ENCODE results near the gene PIP5K1C. TPM values are rescaled to one million over a fixed set of nuclear protein-coding genes. Genes with fewer than 3 reads are reported as not detected.

The PIP5K1C gene
- total RNA-seq, 4 donors from 2014 or later: 12.0 to 25.3 (median 15.2) TPM

DNA sequence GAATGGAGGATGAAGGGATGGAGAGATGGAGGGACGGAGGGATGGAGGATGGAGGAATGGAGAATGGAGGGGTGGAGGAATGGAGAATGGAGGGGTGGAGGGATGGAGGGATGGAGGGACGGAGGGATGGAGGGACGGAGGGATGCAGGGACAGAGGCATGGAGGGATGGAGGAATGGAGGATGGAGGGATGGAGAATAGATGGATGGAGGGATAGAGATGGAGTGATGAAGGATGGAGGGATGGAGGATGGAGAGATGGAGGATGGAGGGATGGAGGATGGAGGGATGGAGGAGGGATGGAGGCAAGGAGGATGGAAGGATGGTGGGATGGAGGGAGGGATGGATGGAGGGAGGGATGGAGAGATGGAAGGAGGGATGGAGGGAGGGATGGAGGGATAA, 22.1 kb downstream of the PIP5K1C start:
- peaks cover 0 to 20% (median 0%) of the 10 kb centered on the region in 3 donors for H3K36me3 ChIP-seq
- no peaks in the 10 kb centered on the region for H3K9me3 ChIP-seq
- H3K4me1 ChIP-seq: peaks cover 0 to 30% (median 3%) of the 10 kb centered on the region in 3 donors
- H3K4me3 ChIP-seq: no peak overlapping the region
- 88 to 95% methylated on average over 3 of the region's 3 CpGs for WGBS, 2 donors
- TF ChIP-seq, protein P1, sequence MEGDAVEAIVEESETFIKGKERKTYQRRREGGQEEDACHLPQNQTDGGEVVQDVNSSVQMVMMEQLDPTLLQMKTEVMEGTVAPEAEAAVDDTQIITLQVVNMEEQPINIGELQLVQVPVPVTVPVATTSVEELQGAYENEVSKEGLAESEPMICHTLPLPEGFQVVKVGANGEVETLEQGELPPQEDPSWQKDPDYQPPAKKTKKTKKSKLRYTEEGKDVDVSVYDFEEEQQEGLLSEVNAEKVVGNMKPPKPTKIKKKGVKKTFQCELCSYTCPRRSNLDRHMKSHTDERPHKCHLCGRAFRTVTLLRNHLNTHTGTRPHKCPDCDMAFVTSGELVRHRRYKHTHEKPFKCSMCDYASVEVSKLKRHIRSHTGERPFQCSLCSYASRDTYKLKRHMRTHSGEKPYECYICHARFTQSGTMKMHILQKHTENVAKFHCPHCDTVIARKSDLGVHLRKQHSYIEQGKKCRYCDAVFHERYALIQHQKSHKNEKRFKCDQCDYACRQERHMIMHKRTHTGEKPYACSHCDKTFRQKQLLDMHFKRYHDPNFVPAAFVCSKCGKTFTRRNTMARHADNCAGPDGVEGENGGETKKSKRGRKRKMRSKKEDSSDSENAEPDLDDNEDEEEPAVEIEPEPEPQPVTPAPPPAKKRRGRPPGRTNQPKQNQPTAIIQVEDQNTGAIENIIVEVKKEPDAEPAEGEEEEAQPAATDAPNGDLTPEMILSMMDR (IDR thresholded peaks at IDR 0.05): no peak
- intact Hi-C loops (cut with DNase I): no loop called here
- no peaks in the 10 kb centered on the region for H3K27me3 ChIP-seq
- DNase-seq: no peak
- no peak overlapping the region for H3K27ac ChIP-seq

DNA sequence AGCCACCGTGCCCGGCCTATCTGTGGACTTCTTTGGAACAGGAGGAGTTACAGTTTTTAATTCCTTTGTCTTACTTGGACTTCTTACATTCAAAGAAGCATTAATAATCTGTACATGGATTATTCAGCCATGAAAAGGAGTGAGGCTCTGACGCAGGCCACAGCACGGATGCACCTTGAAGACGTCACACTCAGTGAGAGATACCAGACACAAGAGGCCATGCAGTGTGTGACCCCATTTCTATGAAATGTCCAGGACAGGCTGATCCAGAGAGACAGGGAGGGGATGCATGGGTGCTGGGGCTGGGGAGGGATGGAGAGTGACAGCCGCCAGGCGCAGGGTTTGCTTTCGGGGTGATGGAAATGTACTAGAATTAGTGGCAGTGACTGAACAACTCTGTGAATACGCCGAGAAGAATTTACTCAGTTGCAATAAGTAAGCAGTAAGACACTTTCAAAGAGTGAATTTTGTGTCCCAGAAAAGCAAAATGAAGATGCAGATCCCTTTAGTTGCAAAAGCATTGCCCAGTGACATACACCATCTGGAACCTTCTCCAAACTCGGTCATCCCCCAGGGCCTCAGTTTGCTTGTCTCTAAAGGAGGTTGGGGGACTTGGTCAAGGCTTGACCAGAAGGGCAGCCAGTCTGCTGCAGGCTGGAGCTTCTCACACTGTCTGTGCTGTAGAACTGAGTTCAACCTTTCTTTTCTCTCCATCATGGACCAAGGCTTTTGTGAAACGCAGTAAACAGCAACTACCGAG, 25.3 kb downstream of the PIP5K1C start:
- H3K4me3 ChIP-seq: no peak overlapping the region
- TF ChIP-seq, protein P1 (IDR thresholded peaks at IDR 0.05): no peak
- TF ChIP-seq POLR2A (IDR thresholded peaks at IDR 0.05): no peak
- H3K9me3 ChIP-seq: no peaks in the 10 kb centered on the region
- H3K4me1 ChIP-seq: peaks cover 4 to 55% (median 22%) of the 10 kb centered on the region in 3 donors
- 73 to 82% methylated on average over 11 to 13 of the region's 13 CpGs for WGBS, 2 donors
- no peak for DNase-seq
- intact Hi-C loops (cut with DNase I): no loop called here
- H3K27me3 ChIP-seq: no peaks in the 10 kb centered on the region
- H3K36me3 ChIP-seq: peaks cover 0 to 8% (median 0%) of the 10 kb centered on the region in 3 donors
- H3K27ac ChIP-seq: peak overlapping the region in 3 of 4 donors; percentile 50 to 92 (median 55)

GRCh38 chr19:3673506-3674439, 26.5 kb downstream of the PIP5K1C start:
- H3K4me1 ChIP-seq: peaks cover 13 to 67% (median 34%) of the 10 kb centered on the region in 3 donors
- H3K27me3 ChIP-seq: no peaks in the 10 kb centered on the region
- no peak overlapping the region for H3K4me3 ChIP-seq
- H3K36me3 ChIP-seq: no peaks in the 10 kb centered on the region
- DNase-seq: no peak
- intact Hi-C loops (cut with DNase I): no loop called here
- H3K9me3 ChIP-seq: no peaks in the 10 kb centered on the region
- 92 to 93% methylated on average over 9 to 11 of the region's 34 CpGs for WGBS, 2 donors
- peak overlapping the region in 3 of 4 donors; percentile 92 to 98 (median 94) for H3K27ac ChIP-seq
- no peak for TF ChIP-seq POLR2A (IDR thresholded peaks at IDR 0.05)
- TF ChIP-seq, protein P1 (IDR thresholded peaks at IDR 0.05): no peak

- 81 to 100% methylated on average over 2 to 5 of the region's 13 CpGs for WGBS, 2 donors
- Histone ChIP-seq H3K27me3 (no peaks in the 10 kb centered on the region), H3K36me3 (no peaks in the 10 kb centered on the region), H3K27ac (peak overlapping the region in 3 of 4 donors; percentile 92 to 98 (median 94)), H3K4me3 (no peak overlapping the region), H3K9me3 (no peaks in the 10 kb centered on the region), H3K4me1 (peaks cover 18 to 75% (median 41%) of the 10 kb centered on the region in 3 donors)
- DNase-seq: no peak
- no peak for TF ChIP-seq POLR2A (IDR thresholded peaks at IDR 0.05)
- TF ChIP-seq, protein P1 (IDR thresholded peaks at IDR 0.05): no peak
- intact Hi-C loops (cut with DNase I): no loop called here
Measured at GRCh38 chr19:3672993-3673392, 27.3 kb downstream of the PIP5K1C start.

DNA sequence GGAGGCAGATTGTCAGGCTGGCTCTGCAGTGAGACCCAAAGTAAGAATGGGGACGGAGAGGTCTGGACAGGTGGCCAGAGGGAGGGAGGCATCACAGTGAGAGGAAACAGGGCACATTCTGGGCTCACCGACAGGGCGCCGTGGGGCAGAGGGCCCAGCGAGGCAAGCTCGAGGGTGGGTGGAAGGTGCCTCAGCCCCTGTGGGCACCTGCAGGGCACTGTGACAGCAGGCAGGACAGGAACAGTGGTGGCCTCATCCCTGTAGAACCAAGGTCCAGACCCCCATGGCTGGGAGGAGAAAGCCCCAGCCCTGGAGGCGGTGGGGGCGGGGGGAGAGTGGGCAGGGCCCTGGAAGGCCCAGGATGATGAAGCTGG, 27.7 kb downstream of the PIP5K1C start:
- no peak for DNase-seq
- Histone ChIP-seq H3K4me1 (peaks cover 21 to 79% (median 41%) of the 10 kb centered on the region in 3 donors), H3K27ac (peak overlapping the region; percentile 82 to 98 (median 93))

More for the DNA sequence above, 27.7 kb downstream of the PIP5K1C start:
- TF ChIP-seq, protein P1 (IDR thresholded peaks at IDR 0.05): no peak
- TF ChIP-seq POLR2A (IDR thresholded peaks at IDR 0.05): no peak
- H3K9me3 ChIP-seq: no peaks in the 10 kb centered on the region
- no peaks in the 10 kb centered on the region for H3K27me3 ChIP-seq
- no peak overlapping the region for H3K4me3 ChIP-seq
- no peaks in the 10 kb centered on the region for H3K36me3 ChIP-seq
- intact Hi-C loops (cut with DNase I): no loop called here
- 80 to 83% methylated on average over 2 to 6 of the region's 8 CpGs for WGBS, 2 donors

All from esophagus squamous epithelium (tissue), 5 donors.